Activated naive CD4-positive, alpha-beta T cell treated with anti-CD3 and anti-CD28 coated beads, Interleukin-2, amount 50 U/mL, for 72 hours (primary cell): ENCODE measurements around the gene ATAD5. TPM values are rescaled to one million over a fixed set of nuclear protein-coding genes. Genes with fewer than 3 reads are reported as not detected.
"Not testable (repeated sequence)": the region's sequence is repeated elsewhere in the genome, so short reads cannot be mapped to it uniquely, and the experiment has no call there.

ENCODE experiments used
- ATAC-seq, 2 donors: fragments of 150-1000 bp; cut with Tn5 transposase; 2 replicates each; pipeline ENCODE4 v1.10.0; 2021; ENCODE audit warnings: mild to moderate bottlenecking in 2 of 2, moderate library complexity in 2 of 2
- DNase-seq, 2 donors: peaks; one replicate each; pipeline ENCODE4 v3.0.0; 2021 to 2022; ENCODE audit warnings: low spot score in 2 of 2
- H3K27ac Mint-ChIP-seq, 2 donors: one replicate each; pipeline ENCODE4 v1.8.0; 2022; ENCODE audit warnings: mild to moderate bottlenecking in 2 of 2, mixed read lengths in 2 of 2
- H3K36me3 Mint-ChIP-seq, 2 donors: one replicate each; pipeline ENCODE4 v1.8.0; 2022; ENCODE audit warnings: mixed read lengths in 2 of 2
- H3K9me3 Mint-ChIP-seq, 2 donors: one replicate each; pipeline ENCODE4 v1.8.0; 2022; ENCODE audit warnings: mixed read lengths in 2 of 2
- total RNA-seq, 2 donors: library from RNA; stranded (reverse); gene quantifications; one replicate each; pipeline ENCODE4 v1.2.3, GENCODE V29; 2022

ATAD5 gene
- total RNA-seq, 2 donors from 2014 or later, result 32.5 to 52.1 TPM

DNA sequence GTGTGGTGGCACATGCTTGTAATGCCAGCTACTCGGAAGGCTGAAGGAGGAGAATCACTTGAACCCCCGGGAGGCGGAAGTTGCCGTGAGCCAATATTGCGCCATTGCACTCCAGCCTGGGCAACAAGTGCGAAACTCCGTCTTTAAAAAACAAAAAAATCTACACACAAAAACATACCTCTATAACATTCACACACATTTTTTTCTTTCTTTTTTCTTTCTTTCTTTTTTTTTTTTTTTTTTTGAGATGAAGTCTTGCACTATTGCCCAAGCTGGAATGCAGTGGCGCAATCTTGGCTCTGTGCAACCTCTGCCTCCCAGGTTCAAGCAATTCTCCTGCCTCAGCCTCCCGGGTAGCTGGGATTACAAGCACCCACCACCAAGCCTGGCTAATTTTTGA, 16.9 kb upstream of the ATAD5 start:
- peaks cover 0 to 20% of the 10 kb centered on the region in 2 donors for H3K36me3 Mint-ChIP-seq
- not testable (repeated sequence) for ATAC-seq, H3K9me3 Mint-ChIP-seq, DNase-seq
- peak overlapping the region in 1 of 2 donors; percentile 68 for H3K27ac Mint-ChIP-seq

DNA sequence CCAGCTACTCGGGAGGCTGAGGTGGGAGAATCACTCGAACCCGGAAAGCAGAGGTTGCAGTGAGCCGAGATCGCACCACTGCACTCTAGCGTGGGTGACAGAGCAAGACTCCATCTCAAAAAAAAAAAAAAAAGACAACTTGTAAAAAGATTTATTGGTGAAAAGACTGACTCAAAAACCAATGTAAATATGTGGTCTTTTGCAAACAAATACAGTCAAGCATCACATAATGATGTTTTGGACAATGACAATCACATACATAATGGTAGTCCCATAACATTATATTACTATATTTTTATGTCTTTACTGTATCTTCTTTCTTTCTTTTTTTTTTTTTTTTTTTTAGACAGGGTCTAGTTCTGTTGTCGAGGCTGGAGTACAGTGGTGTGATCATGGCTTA, 15.6 kb upstream of the ATAD5 start:
- no peaks in the 10 kb centered on the region for H3K9me3 Mint-ChIP-seq
- H3K27ac Mint-ChIP-seq, result no peak overlapping the region
- no peak for ATAC-seq
- no peak for DNase-seq
- peaks cover 0 to 23% of the 10 kb centered on the region in 2 donors for H3K36me3 Mint-ChIP-seq

DNA sequence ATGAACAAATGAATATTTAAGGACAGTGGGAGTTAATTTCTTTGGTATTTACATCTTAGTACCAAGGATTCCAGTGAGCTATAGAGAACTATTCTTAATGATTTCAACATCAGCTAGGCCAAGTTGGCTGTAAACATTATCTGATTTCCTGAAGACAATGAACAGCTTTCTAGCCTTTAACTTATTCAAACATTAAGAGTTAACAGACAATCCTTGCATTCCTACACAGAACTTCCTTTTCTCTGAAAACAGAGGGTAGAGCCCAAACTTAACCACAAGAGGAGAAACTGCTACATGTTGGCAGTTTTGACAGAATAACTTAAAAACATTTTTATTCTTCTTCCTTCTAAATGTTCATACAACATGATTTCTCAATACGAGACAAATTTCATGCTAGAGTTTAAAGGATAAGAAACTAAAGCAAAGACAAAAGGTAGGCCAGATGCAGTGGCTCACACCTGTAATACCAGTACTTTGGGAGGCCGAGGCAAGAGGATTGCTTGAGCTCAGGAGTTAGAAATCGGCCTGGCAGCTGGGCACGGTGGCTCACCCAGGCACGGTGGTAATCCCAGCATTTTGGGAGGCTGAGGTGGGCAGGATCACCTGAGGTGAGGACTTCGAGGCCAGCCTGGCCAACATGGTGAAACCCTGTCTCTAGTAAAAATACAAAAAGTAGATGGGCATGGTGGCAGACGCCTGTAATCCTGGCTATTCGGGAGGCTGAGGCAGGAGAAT, 11.6 kb upstream of the ATAD5 start:
- Mint-ChIP-seq H3K9me3 (no peaks in the 10 kb centered on the region), H3K27ac (peak overlapping the region; percentile 93 to 98), H3K36me3 (peaks cover 11 to 34% of the 10 kb centered on the region in 2 donors)
- no peak for DNase-seq
- no peak for ATAC-seq

DNA sequence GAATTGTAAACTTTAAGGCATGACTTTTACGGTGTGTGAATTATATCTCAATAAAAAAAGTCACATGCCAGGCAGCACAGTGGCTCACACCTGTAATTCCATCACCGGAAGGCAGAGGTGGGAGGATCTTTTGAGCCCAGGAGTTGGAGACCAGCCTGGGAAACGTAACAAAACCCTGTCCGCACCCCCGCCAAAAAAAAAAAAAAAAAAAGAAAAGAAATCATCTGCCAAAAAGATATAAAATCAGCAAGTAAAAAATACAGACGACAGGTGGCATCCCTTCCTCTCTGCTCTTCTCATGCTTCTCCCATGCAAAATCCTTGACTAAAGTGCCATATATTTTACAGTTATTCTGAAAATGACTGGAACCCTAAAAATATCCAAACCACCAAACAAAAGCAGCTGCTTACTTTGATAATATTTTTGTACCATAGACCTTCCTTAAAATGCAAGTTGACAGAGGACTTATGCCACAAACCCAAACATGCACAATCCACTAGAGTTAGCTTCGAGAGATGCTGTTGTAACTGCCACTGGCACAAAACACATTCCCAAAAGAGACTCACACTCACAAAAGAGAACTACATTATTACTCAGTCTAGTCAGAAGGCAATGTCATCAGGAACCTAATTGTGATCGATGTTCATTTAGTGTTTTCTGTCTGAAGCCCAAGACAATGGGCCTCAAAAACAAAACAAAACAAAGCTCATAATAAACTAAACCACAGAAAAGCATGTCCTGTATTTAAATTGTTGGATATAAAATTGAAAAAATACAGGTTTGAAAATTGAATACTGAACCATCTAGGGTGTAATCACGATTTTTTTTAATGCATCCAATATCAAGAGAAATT, 9.7 kb upstream of the ATAD5 start:
- H3K36me3 Mint-ChIP-seq, result peaks cover 11 to 34% of the 10 kb centered on the region in 2 donors
- DNase-seq (no peak), ATAC-seq (no peak)
- H3K9me3 Mint-ChIP-seq, result no peaks in the 10 kb centered on the region
- peak overlapping the region; percentile 93 to 98 for H3K27ac Mint-ChIP-seq

DNA sequence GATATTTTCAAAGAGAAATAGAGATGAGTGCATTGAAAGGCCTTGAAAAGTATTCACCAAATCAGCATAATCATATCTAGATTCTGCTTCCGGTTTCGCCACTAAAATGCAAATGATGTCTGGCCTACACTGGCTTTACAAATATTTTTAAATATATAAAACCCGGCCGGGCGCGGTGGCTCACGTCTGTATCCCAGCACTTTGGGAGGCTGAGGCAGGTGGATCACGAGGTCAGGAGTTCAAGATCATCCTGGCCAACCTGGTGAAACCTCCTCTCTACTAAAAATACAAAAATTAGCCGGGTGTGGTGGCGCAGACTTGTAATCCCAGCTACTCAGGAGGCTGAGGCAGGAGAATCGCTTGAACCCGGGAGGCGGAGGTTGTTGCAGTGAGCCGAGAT, 8.8 kb upstream of the ATAD5 start:
- not testable (repeated sequence) for ATAC-seq, H3K9me3 Mint-ChIP-seq, DNase-seq
- Mint-ChIP-seq H3K36me3 (peaks cover 11 to 34% of the 10 kb centered on the region in 2 donors), H3K27ac (peak overlapping the region; percentile 86 to 93)

DNA sequence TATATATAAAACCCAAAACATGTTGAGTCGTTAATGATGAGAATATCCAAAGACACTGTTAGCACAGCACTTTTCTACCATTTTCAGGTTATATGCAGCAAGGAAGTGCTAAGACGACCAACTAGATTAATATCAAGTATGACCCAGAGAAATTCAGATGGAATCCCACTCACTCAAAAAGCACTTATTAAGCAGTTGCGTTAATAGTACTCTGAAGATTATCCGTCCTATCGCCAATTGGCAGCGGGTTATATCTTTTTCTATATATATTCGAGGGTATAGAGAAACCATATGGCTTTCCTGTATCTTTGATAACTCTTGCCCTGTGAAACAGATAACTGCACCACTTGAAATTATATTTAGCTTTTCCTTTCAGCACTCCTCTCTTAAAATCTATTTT, 8.3 kb upstream of the ATAD5 start:
- H3K9me3 Mint-ChIP-seq, result no peaks in the 10 kb centered on the region
- DNase-seq (no peak), ATAC-seq (no peak)
- peaks cover 11 to 29% of the 10 kb centered on the region in 2 donors for H3K36me3 Mint-ChIP-seq
- peak overlapping the region; percentile 93 to 95 for H3K27ac Mint-ChIP-seq

DNA sequence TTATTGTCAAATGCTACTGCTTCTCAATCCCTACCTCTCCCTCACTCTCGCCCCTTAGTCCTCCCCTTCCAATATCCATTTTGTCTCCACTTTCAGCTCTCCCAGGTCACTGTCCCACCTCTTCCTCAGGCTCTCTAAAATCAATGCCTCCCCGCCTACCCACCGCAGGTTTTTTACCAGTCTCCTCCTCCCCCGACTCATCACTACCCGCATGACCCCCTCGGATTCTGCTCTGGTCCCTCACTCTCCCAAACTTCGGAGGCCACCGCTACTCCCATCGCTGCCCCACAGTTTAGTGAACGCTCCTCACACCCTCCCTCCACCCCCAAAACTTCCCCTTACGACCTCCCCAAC, 7.8 kb upstream of the ATAD5 start:
- DNase-seq (peak in 1 of 2 donors; percentile 39), ATAC-seq (peak; percentile 15 to 26)
- Mint-ChIP-seq H3K9me3 (no peaks in the 10 kb centered on the region), H3K36me3 (peaks cover 11 to 23% of the 10 kb centered on the region in 2 donors), H3K27ac (peak overlapping the region; percentile 93 to 95)

DNA sequence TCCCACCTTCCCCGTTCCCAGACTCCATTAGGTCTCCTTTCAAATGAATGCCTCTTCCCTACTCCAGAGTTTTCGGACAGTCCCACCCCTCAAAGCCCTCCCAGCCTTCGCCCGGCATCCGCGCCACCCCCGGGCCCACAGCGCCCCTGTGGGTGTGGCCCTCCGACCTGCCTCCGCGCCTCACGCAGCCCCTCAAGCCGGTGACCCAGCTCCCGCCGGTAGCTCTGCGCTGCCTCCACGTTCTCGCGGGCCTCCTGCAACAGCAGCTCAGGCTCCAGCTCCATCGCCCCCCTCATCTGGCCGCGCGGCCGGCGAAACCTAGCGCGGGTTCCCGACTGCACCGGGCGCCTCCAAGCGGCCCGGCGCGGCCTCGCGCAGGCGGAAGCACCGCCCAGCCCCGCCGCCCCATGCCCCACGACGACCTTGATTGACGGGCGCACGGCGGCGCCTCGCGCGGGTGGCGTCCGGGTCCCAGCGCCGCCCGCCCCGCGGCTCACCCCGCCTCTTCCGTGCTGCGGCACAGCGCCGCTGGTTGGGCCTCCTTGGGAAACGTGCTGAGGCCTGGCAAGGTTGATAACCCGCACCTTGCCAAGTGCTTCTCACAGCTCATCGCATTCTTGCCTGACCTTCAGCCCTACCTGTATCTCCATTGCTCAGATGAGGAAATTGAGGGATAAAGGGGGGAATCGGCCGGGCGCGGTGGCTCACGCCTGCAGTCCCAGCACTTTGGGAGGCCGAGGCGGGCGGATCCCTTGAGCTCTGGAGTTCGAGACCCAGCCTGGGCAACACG, 7.2 kb upstream of the ATAD5 start, which contains the start of gene CRLF3:
TSS of gene CRLF3 (minus strand) at position 337 of the 790 bp plus-strand sequence. CDS start at position 296, 41 bp downstream.
- Mint-ChIP-seq H3K36me3 (peaks cover 11 to 18% of the 10 kb centered on the region in 2 donors), H3K9me3 (no peaks in the 10 kb centered on the region), H3K27ac (peak within 1 kb of the TSS; percentile 93 to 95)
- ATAC-seq, result peak; percentile 94
- DNase-seq, result peak; percentile 92 to 93

DNA sequence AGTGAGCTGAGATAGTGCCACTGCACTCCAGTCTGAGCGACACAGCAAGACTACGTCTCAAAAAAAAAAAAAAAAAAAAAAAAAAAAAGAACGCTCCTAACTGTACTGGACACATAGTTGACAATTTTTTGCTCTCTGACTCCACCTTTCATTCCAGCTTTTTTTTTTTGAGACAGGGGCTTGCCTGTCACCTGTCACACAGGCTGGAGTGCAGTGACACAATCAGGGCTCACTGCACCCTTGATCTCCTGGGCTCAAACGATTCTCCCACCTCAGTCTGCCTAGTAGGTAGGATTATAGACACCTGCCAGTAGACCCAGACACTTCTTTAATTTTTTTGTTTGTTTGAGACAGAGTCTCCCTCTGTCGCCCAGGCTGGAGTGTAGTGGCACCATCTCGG, 4.7 kb upstream of the ATAD5 start:
- Mint-ChIP-seq H3K9me3 (no peaks in the 10 kb centered on the region), H3K36me3 (peaks cover 13 to 26% of the 10 kb centered on the region in 2 donors), H3K27ac (peak overlapping the region in 1 of 2 donors; percentile 48)
- ATAC-seq (no peak), DNase-seq (no peak)

DNA sequence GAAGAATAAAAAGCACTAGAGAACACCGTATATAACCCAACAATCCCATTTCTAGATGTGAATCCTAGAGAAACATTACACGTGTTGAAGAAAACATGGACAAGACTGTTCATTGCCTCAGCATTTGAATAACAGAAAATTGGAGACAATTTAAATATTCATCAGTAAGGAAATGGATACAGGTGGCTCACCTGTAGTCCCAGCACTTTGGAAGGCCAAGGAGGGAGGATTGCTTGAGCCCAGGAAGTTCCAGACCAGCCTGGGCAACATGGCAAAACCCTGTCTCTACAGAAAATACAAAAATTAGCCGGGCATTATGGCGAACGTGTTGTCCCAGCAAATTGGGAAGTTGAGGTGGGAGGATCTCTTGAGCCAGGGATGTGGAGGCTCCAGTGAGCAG, 2.7 kb upstream of the ATAD5 start:
- peaks cover 16 to 29% of the 10 kb centered on the region in 2 donors for H3K36me3 Mint-ChIP-seq
- H3K27ac Mint-ChIP-seq, result no peak overlapping the region
- DNase-seq, result no peak
- ATAC-seq, result no peak
- no peaks in the 10 kb centered on the region for H3K9me3 Mint-ChIP-seq

DNA sequence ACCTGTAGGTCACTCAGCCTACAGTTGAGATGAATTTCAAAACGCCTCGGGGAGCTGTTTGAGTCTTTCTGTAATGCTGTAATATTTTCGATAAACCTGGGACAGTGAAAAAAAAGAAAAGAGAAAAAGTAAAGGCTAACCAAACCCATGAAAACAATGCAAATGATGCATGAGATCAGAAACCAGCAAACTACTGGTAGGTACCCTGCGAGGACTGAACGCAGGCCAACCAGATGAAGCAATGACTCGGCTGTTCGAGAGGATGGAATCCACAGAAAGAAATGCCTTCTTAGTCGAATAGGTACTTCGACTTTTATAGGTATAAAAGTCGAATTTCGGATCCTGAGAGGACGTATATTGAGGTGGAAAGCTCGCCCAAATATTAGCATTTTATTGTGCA, 509 bp upstream of the ATAD5 start:
- DNase-seq (no peak), ATAC-seq (peak; percentile 39 to 47)
- Mint-ChIP-seq H3K36me3 (peaks cover 32 to 33% of the 10 kb centered on the region in 2 donors), H3K27ac (peak overlapping the region; percentile 97 to 99), H3K9me3 (no peaks in the 10 kb centered on the region)

DNA sequence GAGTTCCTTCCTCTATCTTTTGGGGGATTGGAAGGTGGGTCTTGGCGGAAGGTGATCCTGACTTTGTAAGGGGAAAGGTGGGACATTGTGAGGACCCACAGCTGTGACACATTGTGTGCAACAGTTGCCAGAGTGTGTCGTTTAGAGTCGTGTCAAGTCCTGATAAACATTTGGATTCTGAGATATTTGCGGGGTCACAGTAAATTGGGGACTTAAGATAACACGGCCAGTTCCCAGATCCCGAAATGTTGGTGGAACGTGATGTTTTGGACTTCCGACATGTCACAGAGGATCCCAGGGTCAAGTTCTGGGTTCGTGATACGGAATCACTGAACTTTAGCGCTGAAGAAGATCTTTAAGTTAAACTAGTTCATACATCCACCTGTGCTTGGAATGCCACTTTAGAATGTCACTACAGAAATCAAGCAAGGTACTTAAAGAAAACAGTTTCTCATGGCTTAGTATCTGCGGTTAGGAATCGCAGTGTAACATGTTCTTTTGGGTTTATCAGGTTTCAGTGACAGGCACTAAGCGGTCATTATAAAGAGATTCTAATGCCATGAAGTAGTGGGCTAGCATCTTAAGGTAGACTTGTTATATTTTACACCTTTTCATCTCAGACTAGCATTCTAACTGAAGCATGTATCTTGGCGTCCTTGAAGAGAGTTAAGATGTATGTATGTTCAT, 815 bp downstream of the ATAD5 start:
- H3K9me3 Mint-ChIP-seq, result no peaks in the 10 kb centered on the region
- no peak for DNase-seq
- peak overlapping the region; percentile 97 to 99 for H3K27ac Mint-ChIP-seq
- H3K36me3 Mint-ChIP-seq, result peaks cover 33 to 38% of the 10 kb centered on the region in 2 donors
- peak; percentile 3 for ATAC-seq

DNA sequence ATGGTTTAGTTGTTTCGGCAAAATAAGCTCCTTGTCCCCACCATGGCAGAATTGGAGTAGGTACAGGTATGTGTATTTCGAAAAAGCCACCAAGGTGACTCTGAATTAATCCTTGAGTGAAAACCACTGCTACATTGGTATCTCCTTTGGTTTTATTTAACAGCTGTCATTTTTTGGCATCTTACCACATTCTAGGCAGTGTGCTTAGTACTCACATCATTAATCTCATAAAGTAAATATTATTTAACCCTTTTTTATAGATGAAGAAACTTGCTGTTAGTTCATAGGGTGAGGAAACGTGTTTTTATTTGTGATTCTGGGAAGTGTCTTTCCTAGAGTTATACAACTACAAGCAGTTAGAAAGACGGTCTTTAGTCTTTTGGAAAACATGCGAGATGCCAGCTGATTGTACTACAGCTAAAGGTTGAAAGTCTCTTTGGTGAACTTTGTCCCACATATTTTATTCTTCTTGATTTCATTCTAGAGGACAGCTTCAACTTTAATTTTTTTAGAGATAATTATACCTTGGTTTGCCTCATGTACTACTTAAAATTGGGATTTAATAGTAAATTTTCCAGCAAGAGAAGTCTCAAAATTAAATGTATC, 6.5 kb downstream of the ATAD5 start:
- DNase-seq (no peak), ATAC-seq (no peak)
- Mint-ChIP-seq H3K9me3 (no peaks in the 10 kb centered on the region), H3K27ac (no peak overlapping the region), H3K36me3 (peaks cover 18 to 36% of the 10 kb centered on the region in 2 donors)

DNA sequence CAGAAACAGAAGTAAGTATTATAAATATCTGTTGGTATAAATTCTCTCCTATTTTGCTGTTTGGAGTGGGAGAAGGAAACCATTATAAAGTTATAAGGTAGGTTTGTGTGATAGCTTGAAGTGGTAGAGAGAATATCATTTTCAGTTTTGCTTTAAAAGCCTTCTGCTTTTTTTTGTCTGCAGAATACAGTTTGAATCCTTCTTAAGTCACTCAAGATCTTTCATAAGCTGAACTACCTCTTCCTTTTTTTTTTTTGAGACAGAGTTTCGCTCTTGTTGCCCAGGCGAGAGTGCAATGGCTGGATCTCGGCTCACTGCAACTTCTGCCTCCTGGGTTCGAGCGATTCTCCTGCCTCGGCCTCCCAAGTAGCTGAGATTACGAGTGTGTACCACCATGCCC, 9.0 kb downstream of the ATAD5 start:
- no peaks in the 10 kb centered on the region for H3K9me3 Mint-ChIP-seq

DNA sequence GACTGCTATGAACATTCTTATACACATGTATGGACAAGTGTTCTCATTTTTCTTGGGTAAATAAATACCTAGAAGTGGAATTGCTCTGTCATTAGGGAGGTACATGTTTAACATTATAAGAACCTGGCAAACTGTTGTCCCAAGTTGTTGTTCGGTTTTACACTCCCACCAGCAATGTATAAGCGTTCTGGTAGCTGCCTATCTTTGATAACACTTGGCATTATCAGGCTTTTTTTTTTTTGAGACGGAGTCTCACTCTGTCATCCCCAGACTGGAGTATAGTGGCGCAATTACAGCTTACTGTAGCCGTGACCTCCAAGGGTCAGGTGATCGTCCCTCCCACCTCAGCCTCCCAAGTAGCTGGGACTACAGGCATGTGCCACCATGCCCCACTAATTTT, 16.3 kb downstream of the ATAD5 start:
- DNase-seq (no peak), ATAC-seq (no peak)
- Mint-ChIP-seq H3K36me3 (peaks cover 5 to 10% of the 10 kb centered on the region in 2 donors), H3K27ac (peak overlapping the region in 1 of 2 donors; percentile 22), H3K9me3 (no peaks in the 10 kb centered on the region)

More for the DNA sequence above, 9.0 kb downstream of the ATAD5 start:
- no peak for ATAC-seq
- no peak for DNase-seq
- Mint-ChIP-seq H3K36me3 (peaks cover 10 to 18% of the 10 kb centered on the region in 2 donors), H3K27ac (no peak overlapping the region)

DNA sequence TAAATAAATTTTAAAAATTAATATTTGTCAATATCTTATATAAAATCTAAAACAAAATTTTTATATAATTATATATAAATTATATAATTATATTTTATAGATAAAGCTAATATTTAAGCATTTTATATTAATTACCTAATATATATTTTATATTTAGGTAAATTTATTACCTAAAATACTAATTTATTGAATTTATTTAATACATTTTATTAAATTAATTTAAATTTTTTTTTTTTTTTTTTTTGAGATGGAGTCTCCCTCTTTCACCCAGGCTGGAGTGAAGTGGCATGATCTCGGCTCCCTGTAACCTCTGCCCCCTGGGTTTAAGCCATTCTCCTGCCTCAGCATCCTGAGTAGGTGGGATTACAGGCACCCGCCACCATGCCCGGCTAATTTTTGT, 22.4 kb downstream of the ATAD5 start:
- DNase-seq (no peak), ATAC-seq (no peak)
- no peak overlapping the region for H3K27ac Mint-ChIP-seq
- H3K36me3 Mint-ChIP-seq, result peaks cover 10% of the 10 kb centered on the region in 2 donors
- H3K9me3 Mint-ChIP-seq, result no peaks in the 10 kb centered on the region
